SK-N-SH treated with all-trans-retinoic acid at 6 μM for 48 hours (cell line): Measurements from ENCODE around the gene OBP2B.

Source experiments
- ARNTL ChIP-seq: fragments of 450-650 bp; formaldehyde crosslinking; IDR thresholded peaks from 2 replicates; pipeline ENCODE4 v1.5.0; 2020; ENCODE audit warnings: low read depth, mild to moderate bottlenecking, moderate library complexity, borderline replicate concordance
- ESRRG ChIP-seq: fragments of 250-450 bp; sonication (Bioruptor Pico); IDR thresholded peaks from 2 replicates; pipeline ENCODE4 v1.6.1; 2021; ENCODE audit warnings: mild to moderate bottlenecking
- GLIS3 ChIP-seq: fragments of 250-450 bp; sonication (Bioruptor Pico); IDR thresholded peaks from 2 replicates; pipeline ENCODE4 v1.5.0; 2020; ENCODE audit warnings: mild to moderate bottlenecking, moderate library complexity
- RARB ChIP-seq: fragments of 250-450 bp; sonication (Bioruptor Pico); IDR thresholded peaks from 2 replicates; pipeline ENCODE4 v1.8.0; 2021; ENCODE audit warnings: mild to moderate bottlenecking, moderate library complexity
- TCF4 ChIP-seq: fragments of 250-450 bp; sonication (Bioruptor Pico); IDR thresholded peaks from 2 replicates; pipeline ENCODE4 v1.8.0; 2021; ENCODE audit warnings: mild to moderate bottlenecking, moderate library complexity, borderline replicate concordance
- TOX ChIP-seq: fragments of 250-450 bp; sonication (Bioruptor Pico); IDR thresholded peaks from 2 replicates; pipeline ENCODE4 v1.8.0; 2021; ENCODE audit warnings: mild to moderate bottlenecking, moderate library complexity, borderline replicate concordance
- ZC3H10 ChIP-seq: fragments of 250-450 bp; sonication (Bioruptor Pico); IDR thresholded peaks from 2 replicates; pipeline ENCODE4 v1.5.1; 2021; ENCODE audit warnings: mild to moderate bottlenecking, moderate library complexity
- ZFP3 ChIP-seq: fragments of 250-450 bp; sonication (Bioruptor Pico); IDR thresholded peaks from 2 replicates; pipeline ENCODE4 v1.5.0; 2020; ENCODE audit warnings: mild to moderate bottlenecking, moderate library complexity
- ZNF8 ChIP-seq: fragments of 450-650 bp; formaldehyde crosslinking; IDR thresholded peaks from 2 replicates; pipeline ENCODE4 v1.5.0; 2020; ENCODE audit warnings: mild to moderate bottlenecking, moderate library complexity
- TF ChIP-seq, protein P1 (sequence below): fragments of 250-450 bp; sonication (Bioruptor Pico); IDR thresholded peaks from 2 replicates; pipeline ENCODE4 v1.8.0; 2021; ENCODE audit warnings: low read depth, mild to moderate bottlenecking, moderate library complexity, borderline replicate concordance

DNA sequence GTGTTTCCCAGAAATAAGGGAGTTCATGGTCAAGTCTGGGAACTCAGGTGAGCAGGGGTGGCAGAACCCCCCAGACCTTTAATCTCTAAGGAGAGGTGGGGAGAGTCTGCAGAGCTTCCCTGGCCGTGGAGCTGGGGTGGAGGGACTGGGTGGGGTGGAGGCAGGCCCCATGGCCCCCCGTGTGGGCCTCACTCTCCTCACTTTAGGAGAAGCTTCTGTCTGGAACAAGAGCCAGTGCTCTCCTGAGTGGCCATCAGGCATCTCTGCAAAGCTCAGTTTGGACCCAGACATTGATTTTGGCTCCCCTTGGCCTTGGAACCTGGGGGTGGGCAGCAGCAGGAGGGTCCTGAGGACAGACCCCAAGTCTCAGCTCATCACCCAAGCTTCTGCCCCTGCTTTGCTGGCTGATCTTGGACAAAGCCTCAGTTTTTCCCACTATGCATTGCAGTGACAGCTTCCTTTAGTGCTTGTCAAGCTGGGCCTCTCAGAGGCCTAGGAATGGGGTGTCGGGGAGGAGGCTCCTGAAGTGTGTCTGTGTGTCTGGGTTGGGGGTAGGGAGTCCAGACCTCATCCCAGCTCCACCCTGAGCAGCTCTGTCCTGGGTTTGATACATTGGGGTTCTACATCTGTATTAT lies 41.8 kb downstream of the OBP2B start:
- TF ChIP-seq ARNTL (CRISPR knock-in tag) (no peak), ZFP3 (CRISPR knock-in tag) (no peak), GLIS3 (no peak), ESRRG (CRISPR knock-in tag) (no peak), ZC3H10 (no peak), TCF4 (CRISPR knock-in tag) (no peak), TOX (no peak), RARB (no peak), ZNF8 (CRISPR knock-in tag) (no peak)
- TF ChIP-seq, protein P1, sequence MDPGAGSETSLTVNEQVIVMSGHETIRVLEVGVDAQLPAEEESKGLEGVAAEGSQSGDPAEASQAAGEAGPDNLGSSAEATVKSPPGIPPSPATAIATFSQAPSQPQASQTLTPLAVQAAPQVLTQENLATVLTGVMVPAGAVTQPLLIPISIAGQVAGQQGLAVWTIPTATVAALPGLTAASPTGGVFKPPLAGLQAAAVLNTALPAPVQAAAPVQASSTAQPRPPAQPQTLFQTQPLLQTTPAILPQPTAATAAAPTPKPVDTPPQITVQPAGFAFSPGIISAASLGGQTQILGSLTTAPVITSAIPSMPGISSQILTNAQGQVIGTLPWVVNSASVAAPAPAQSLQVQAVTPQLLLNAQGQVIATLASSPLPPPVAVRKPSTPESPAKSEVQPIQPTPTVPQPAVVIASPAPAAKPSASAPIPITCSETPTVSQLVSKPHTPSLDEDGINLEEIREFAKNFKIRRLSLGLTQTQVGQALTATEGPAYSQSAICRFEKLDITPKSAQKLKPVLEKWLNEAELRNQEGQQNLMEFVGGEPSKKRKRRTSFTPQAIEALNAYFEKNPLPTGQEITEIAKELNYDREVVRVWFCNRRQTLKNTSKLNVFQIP (CRISPR knock-in tag): no peak
